Nephron progenitor cell (in vitro differentiated cells): ENCODE results near the gene SEPTIN8.

Experiments
- DNase-seq: peaks from one replicate; pipeline ENCODE4 v3.0.0; 2021
- H3K27ac Mint-ChIP-seq: 2 replicates; pipeline ENCODE4 v1.8.0; 2021; ENCODE audit warnings: mild to moderate bottlenecking, moderate library complexity, mixed read lengths
- H3K27me3 Mint-ChIP-seq: 2 replicates; pipeline ENCODE4 v1.8.0; 2021; ENCODE audit warnings: mild to moderate bottlenecking, low read depth, mixed read lengths; ENCODE audit not compliant: poor library complexity
- H3K36me3 Mint-ChIP-seq: 2 replicates; pipeline ENCODE4 v1.8.0; 2021; ENCODE audit warnings: low read depth, mixed read lengths
- H3K4me1 Mint-ChIP-seq: 2 replicates; pipeline ENCODE4 v1.8.0; 2021; ENCODE audit warnings: mixed read lengths
- H3K4me3 Mint-ChIP-seq: 2 replicates; pipeline ENCODE4 v1.8.0; 2021; ENCODE audit warnings: mild to moderate bottlenecking, moderate library complexity, mixed read lengths
- H3K9me3 Mint-ChIP-seq: 2 replicates; pipeline ENCODE4 v1.8.0; 2021; ENCODE audit warnings: mild to moderate bottlenecking, moderate library complexity, mixed read lengths
- CTCF ChIP-seq: fragments of 200-600 bp; sonication (generic); IDR thresholded peaks from 2 replicates; pipeline ENCODE4 v1.5.0; 2021; ENCODE audit warnings: antibody characterized with exemption

SEPTIN8 gene

GRCh38 chr5:132753135-132753987, 23.7 kb downstream of the SEPTIN8 start:
- Mint-ChIP-seq H3K9me3 (no peaks in the 10 kb centered on the region), H3K27me3 (peaks cover 54% of the 10 kb centered on the region), H3K4me3 (no peak overlapping the region), H3K27ac (no peak overlapping the region), H3K4me1 (peaks cover 14% of the 10 kb centered on the region), H3K36me3 (no peaks in the 10 kb centered on the region)
- DNase-seq: no peak
- no peak for TF ChIP-seq CTCF

- H3K27me3 Mint-ChIP-seq: peaks cover 61% of the 10 kb centered on the region
- DNase-seq: no peak
- no peak overlapping the region for H3K4me3 Mint-ChIP-seq
- no peaks in the 10 kb centered on the region for H3K36me3 Mint-ChIP-seq
- H3K9me3 Mint-ChIP-seq: no peaks in the 10 kb centered on the region
- no peak for TF ChIP-seq CTCF
- peaks cover 14% of the 10 kb centered on the region for H3K4me1 Mint-ChIP-seq
- H3K27ac Mint-ChIP-seq: no peak overlapping the region
These were observed 24.4 kb downstream of the SEPTIN8 start for GRCh38 chr5:132752581-132753125.

DNA sequence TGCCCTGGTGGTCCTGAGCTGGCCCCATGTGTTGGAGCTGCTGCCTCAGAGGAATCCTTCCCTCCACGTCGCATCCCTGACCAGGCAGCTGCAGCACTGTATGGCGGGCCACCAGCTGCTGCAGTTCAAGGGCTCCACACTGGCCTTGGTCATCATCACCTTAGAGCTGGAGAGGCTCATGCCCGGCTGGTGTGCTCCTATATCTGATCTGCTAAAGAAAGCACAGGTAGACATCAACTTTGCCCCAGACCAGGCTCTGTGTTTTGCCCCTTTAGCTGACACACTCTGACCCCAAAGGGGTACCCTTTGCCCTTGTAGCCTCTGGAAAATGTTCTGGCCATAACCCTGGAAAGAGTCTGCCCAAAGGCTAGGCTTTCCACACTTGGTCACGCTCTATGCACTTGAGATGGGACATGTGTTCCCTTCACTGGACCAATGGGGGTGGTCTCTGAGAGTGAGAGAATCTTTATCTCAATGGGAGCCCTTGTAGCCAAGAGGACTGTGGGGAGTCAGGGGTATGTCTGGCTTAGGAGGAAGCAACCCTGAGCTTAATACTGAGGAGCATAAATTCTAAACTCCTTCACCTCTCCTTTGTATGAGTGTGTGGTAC, 25.0 kb downstream of the SEPTIN8 start:
- H3K36me3 Mint-ChIP-seq: no peaks in the 10 kb centered on the region
- no peak overlapping the region for H3K4me3 Mint-ChIP-seq
- no peak for TF ChIP-seq CTCF
- H3K27ac Mint-ChIP-seq: no peak overlapping the region
- H3K9me3 Mint-ChIP-seq: no peaks in the 10 kb centered on the region
- H3K27me3 Mint-ChIP-seq: peaks cover 66% of the 10 kb centered on the region
- DNase-seq: no peak
- H3K4me1 Mint-ChIP-seq: peaks cover 14% of the 10 kb centered on the region

GRCh38 chr5:132751444-132751843, 25.6 kb downstream of the SEPTIN8 start:
- no peaks in the 10 kb centered on the region for H3K36me3 Mint-ChIP-seq
- peaks cover 14% of the 10 kb centered on the region for H3K4me1 Mint-ChIP-seq
- H3K27me3 Mint-ChIP-seq: peaks cover 72% of the 10 kb centered on the region
- H3K9me3 Mint-ChIP-seq: no peaks in the 10 kb centered on the region
- H3K27ac Mint-ChIP-seq: no peak overlapping the region
- no peak for TF ChIP-seq CTCF
- DNase-seq: no peak
- H3K4me3 Mint-ChIP-seq: no peak overlapping the region

DNA sequence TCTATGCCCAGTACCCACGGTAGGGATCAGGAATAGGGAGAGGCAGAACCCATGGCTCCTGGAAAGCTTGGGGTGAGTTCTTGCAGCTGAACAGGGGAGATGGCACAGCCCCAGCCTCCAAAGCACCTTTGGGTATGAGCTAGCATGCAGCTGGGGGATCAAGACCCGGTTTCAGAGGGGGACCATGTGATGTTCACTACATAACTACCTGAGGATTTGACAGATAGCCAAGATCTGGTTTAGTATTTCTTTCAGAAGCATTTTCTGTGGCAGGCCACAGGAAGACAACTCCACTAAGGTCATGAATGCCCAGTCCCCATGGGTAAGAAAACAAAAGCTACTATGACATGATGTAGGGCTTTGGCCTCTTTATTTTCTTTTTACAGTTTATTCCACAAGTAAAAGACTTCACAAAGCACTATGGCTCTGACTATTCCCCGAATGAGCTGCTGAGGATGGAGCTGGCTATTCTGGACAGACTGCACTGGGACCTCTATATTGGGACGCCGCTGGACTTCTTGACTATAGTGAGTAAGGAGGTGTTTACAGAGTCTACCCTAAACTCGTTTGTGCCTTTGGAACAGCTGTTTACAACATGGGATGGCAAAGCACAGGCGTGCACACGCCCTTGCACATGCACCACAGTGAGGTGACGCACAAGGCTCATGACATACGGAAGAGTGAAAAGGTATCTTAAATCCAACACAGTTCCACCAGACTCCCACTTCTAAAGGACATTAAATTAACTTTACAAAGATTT, 26.4 kb downstream of the SEPTIN8 start:
- Mint-ChIP-seq H3K4me1 (peaks cover 14% of the 10 kb centered on the region), H3K36me3 (no peaks in the 10 kb centered on the region), H3K27me3 (peaks cover 80% of the 10 kb centered on the region), H3K4me3 (no peak overlapping the region), H3K9me3 (no peaks in the 10 kb centered on the region), H3K27ac (no peak overlapping the region)
- TF ChIP-seq CTCF: no peak
- no peak for DNase-seq
